ENCODE measurements around the gene PRR13. TPM values are rescaled to one million over a fixed set of nuclear protein-coding genes. Genes with fewer than 3 reads are reported as not detected.

Gene PRR13
- total and polyA plus RNA-seq, 9 of the 15 experiments (the other 6 are each of a cell fraction or from before 2014, with no cell fraction given): 117 to 835 (median 285) TPM

DNA sequence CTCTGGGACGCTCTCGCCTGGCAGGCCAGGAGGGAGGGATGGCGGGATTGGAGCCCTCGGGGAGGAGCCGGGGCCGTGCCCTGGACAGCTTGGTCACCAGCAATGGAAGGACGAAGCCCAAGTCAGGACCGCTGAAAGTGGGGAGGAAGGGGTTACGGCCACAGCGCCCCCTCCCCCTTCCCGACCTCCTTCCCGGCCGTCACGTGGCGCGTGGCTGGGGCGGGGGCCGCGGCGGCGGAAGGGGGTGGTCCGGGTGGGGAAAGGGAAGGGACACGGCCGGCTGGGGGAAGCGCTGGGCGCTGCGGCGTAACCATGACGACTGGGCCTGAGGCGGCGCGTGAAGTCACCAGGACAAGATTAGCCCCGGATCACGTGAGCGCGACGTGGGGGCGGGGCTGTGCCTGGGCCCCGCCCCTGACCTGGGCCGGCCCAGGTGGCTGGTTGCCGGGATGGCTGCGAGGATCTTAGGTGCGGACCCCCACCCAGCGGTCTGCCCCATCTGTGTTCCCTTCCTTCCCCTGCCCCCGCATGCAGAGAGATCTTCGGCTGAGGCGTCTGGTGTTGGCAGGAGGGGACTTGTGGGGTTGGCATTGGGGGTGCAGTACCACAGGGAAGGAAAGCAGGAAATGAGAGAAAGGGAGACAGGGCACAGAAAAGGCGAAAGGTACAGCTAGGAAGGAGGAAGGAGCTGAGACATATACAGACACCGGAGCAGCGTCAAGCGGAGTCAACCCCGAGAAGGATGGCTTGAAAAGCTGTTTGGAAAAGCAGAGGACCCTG is 51.5 kb downstream of the PRR13 start (continued):
- TF ChIP-seq CBX3 (IDR thresholded peaks at IDR 0.05; ENCODE audit: borderline replicate concordance in 1 of 2, low read length in 2 of 2): no peak
- no peak for TF ChIP-seq ZNF695 (CRISPR knock-in tag; IDR thresholded peaks at IDR 0.05)
- TF ChIP-seq ZNF589 (CRISPR knock-in tag; IDR thresholded peaks at IDR 0.05; ENCODE audit: low read depth): no peak
- no peak for TF ChIP-seq CBX8 (IDR thresholded peaks at IDR 0.05; ENCODE audit: borderline replicate concordance, extremely low read depth, low read depth, low read length, poor library complexity, severe bottlenecking)
- peak; percentile 65; the same call in 1 of the 2 replicates for TF ChIP-seq CTBP1 (IDR thresholded peaks at IDR 0.05; ENCODE audit: borderline replicate concordance)
- TF ChIP-seq POLR2B (IDR thresholded peaks at IDR 0.05; ENCODE audit: low read depth, partially characterized antibody): peak; percentile 43
- TF ChIP-seq MCM2 (IDR thresholded peaks at IDR 0.05; ENCODE audit: low read depth): no peak
- TF ChIP-seq SMARCA5 (IDR thresholded peaks at IDR 0.05): no peak
- TF ChIP-seq JUND (IDR thresholded peaks at IDR 0.05; ENCODE audit: borderline replicate concordance, low read depth, low read length): peak; percentile 82
- TF ChIP-seq JUND (tag; IDR thresholded peaks at IDR 0.05; ENCODE audit: borderline replicate concordance, low read depth, low read length): peak; percentile 68; the same call in 1 of the 3 replicates
- peak; percentile 62 for TF ChIP-seq L3MBTL2 (IDR thresholded peaks at IDR 0.05)
- peak; percentile 4 for TF ChIP-seq RBBP5 (IDR thresholded peaks at IDR 0.05; ENCODE audit: borderline replicate concordance, insufficient read depth, low read length, poor library complexity, severe bottlenecking)
- TF ChIP-seq ATF7 (IDR thresholded peaks at IDR 0.05): peak; percentile 86
- TF ChIP-seq NR0B1 (IDR thresholded peaks at IDR 0.05; ENCODE audit: partially characterized antibody): no peak
- TF ChIP-seq ZNF398 (CRISPR knock-in tag; IDR thresholded peaks at IDR 0.05): no peak
- peak; percentile 38; the same call in 1 of the 2 replicates for TF ChIP-seq ZFX (CRISPR knock-in tag; IDR thresholded peaks at IDR 0.05)
- no peak for TF ChIP-seq HNRNPL (IDR thresholded peaks at IDR 0.05; ENCODE audit: low read depth, low read length)
- peak; percentile 65; the same call in 1 of the 2 replicates for TF ChIP-seq TFAP4 (CRISPR knock-in tag; IDR thresholded peaks at IDR 0.05; ENCODE audit: borderline replicate concordance)

Data from K562 (cell line).